Mucosa of rectum (tissue), 2 donors: ENCODE data around the gene RMND5B.
A peak's percentile ranks its signal among the peaks of the same experiment; 100 is the strongest.
"Not testable (repeated sequence)": the region's sequence is repeated elsewhere in the genome, so short reads cannot be mapped to it uniquely, and the experiment has no call there.

ENCODE experiments used
- H3K27ac ChIP-seq, 2 donors: one replicate each; pipeline ENCODE4 v1.7.0; 2013; ENCODE audit warnings: inconsistent platforms in 2 of 2, low read depth in 2 of 2, low read length in 2 of 2
- H3K27me3 ChIP-seq, 2 donors: one replicate each; pipeline ENCODE4 v1.7.0; 2013; ENCODE audit warnings: low read length in 2 of 2; ENCODE audit not compliant: control insufficient read depth in 2 of 2, insufficient read depth in 2 of 2
- H3K36me3 ChIP-seq, 2 donors: one replicate each; pipeline ENCODE4 v1.7.0; 2013; ENCODE audit warnings: low read length in 2 of 2; ENCODE audit not compliant: control insufficient read depth in 2 of 2, insufficient read depth in 2 of 2
- H3K4me1 ChIP-seq, 2 donors: one replicate each; pipeline ENCODE4 v1.7.0; 2013; ENCODE audit warnings: low read length in 2 of 2, mild to moderate bottlenecking in 1 of 2; ENCODE audit not compliant: control insufficient read depth in 2 of 2, insufficient read depth in 2 of 2
- H3K4me3 ChIP-seq, 2 donors: one replicate each; pipeline ENCODE4 v1.7.0; 2013; ENCODE audit warnings: low read length in 2 of 2
- H3K9ac ChIP-seq, 2 donors: one replicate each; pipeline ENCODE4 v1.7.0; 2013; ENCODE audit warnings: low read length in 2 of 2, low read depth in 1 of 2, mild to moderate bottlenecking in 1 of 2
- H3K9me3 ChIP-seq, 2 donors: one replicate each; pipeline ENCODE4 v1.7.0; 2013; ENCODE audit warnings: low read length in 2 of 2; ENCODE audit not compliant: control insufficient read depth in 2 of 2
- donor health status: healthy.
- donor health status: Normal muscosa, but diverticular disease.

Gene RMND5B, protein sequence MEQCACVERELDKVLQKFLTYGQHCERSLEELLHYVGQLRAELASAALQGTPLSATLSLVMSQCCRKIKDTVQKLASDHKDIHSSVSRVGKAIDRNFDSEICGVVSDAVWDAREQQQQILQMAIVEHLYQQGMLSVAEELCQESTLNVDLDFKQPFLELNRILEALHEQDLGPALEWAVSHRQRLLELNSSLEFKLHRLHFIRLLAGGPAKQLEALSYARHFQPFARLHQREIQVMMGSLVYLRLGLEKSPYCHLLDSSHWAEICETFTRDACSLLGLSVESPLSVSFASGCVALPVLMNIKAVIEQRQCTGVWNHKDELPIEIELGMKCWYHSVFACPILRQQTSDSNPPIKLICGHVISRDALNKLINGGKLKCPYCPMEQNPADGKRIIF

DNA sequence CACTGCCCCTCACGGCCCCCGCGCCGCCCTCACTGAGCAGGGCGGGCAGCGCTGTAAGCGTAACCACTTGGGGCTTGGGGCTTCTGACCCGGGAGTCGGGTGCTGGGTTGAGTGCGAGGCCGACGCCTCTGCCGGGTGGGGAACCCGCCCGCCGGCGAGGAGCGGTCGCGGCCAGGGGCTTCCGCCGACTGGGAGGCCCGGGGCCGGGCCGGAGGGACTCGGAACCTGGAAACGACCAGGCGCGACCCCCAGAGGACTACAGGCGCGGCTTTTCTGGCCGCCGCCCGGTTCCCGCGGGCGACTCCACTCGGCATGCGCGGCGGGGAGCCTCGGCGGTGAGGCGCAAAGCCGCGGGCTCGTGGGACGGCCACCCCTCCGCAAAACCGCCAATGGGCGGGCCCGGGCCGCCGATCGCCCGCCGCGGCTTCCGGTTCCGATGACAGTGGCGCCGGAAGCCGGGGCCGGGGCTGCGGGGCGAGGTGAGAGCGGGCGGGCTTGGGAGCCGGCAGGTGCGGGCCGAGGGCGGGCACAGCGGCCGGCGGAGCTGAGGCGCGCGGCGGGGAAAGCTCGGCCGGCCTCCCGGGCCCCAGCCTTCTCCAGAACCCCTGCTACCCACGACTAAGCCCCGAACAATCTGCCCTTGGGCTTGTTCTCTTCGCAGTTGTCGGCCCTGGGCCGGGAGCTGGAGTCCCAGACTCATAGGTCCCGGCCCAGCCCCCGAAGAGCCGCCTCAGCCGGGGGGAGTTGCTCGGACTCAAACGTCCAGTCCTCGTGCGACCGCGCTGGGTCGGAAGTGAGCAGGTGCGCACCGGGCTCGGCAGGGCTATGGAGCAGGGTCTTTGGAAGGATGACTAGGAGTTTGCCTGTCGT is at the start of gene RMND5B:
TSS of gene RMND5B (plus strand) at position 439 of the 870 bp plus-strand sequence. CDS start 7,106 bp downstream, outside the sequence.
- Histone ChIP-seq H3K4me3 (peak within 1 kb of the TSS; percentile 78 to 82), H3K27me3 (no peaks in the 10 kb centered on the region), H3K36me3 (peaks cover 11 to 14% of the 10 kb centered on the region in 2 donors), H3K4me1 (peaks cover 4 to 5% of the 10 kb centered on the region in 2 donors), H3K9me3 (no peaks in the 10 kb centered on the region), H3K27ac (peak within 1 kb of the TSS; percentile 90), H3K9ac (peak within 1 kb of the TSS; percentile 75 to 87)

DNA sequence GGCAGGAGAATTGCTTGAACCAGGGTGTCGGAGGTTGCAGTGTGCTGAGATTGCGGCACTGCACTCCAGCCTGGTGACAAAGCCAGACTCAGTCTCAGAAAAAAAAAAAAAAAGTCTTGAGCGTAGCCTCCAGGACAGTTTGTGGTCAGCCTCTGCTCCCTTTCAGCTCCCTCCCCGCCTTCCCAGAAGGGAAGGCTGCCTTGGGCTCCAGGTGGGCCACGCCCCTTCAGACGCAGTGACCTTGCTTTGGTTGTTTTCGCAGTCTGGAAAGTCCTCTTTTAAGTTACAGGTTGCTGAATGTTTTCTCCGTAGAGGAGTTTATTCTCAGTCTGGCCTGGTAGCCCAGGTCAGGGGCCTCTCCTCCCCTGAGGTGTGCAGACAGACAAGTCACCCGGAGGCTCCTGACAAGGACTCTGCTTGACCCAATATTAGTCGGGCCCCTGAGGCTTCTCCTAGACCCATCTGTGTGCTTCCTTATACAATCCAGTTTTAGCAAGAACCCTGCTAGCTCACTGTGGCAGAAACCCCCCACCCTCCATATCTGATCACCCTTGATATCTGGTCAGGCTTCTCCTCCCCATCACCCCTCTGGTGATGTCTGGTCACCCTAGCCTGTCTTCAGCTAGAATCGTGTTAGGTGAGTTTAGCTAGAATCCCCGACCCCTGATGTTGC is 49.1 kb upstream of the RMND5B start:
- Histone ChIP-seq H3K4me3 (no peak overlapping the region), H3K9ac (no peak overlapping the region), H3K9me3 (no peaks in the 10 kb centered on the region), H3K27me3 (peaks cover 3% of the 10 kb centered on the region in 2 donors), H3K27ac (no peak overlapping the region), H3K4me1 (no peaks in the 10 kb centered on the region), H3K36me3 (no peaks in the 10 kb centered on the region)

- H3K4me1 ChIP-seq = no peaks in the 10 kb centered on the region
- no peaks in the 10 kb centered on the region for H3K36me3 ChIP-seq
- no peak overlapping the region for H3K9ac ChIP-seq
- H3K4me3 ChIP-seq = no peak overlapping the region
- no peak overlapping the region for H3K27ac ChIP-seq
- peaks cover 3% of the 10 kb centered on the region in 2 donors for H3K27me3 ChIP-seq
- H3K9me3 ChIP-seq = no peaks in the 10 kb centered on the region
Observed at GRCh38 chr5:178083922-178084321, 46.9 kb upstream of the RMND5B start.

- Histone ChIP-seq H3K9ac (no peak overlapping the region), H3K9me3 (no peaks in the 10 kb centered on the region), H3K4me1 (no peaks in the 10 kb centered on the region), H3K4me3 (no peak overlapping the region), H3K36me3 (no peaks in the 10 kb centered on the region), H3K27me3 (peaks cover 0 to 3% of the 10 kb centered on the region in 2 donors), H3K27ac (no peak overlapping the region)
Observed at GRCh38 chr5:178085316-178085715, 45.5 kb upstream of the RMND5B start.

- Histone ChIP-seq H3K4me1 (no peaks in the 10 kb centered on the region), H3K36me3 (no peaks in the 10 kb centered on the region), H3K4me3 (no peak overlapping the region), H3K9ac (no peak overlapping the region), H3K9me3 (no peaks in the 10 kb centered on the region), H3K27me3 (peaks cover 0 to 3% of the 10 kb centered on the region in 2 donors), H3K27ac (no peak overlapping the region)
Observed at GRCh38 chr5:178086266-178086665, 44.5 kb upstream of the RMND5B start.

DNA sequence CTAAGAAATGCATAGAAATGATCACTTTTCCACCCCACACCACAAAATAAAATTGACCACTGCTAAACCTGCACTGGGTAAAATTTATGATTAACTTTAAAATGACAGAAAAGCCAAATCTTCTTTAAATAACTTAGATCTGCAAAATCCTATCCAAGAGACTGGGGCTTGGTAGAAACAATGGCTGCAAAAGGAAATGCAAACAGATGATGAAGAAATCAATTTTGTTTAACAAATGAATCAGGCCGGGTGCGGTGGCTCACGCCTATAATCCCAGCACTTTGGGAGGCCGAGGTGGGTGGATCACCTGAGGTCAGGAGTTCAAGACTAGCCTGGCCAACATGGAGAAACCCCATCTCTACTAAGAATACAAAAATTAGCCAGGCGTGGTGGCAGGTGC is 43.6 kb upstream of the RMND5B start:
- H3K9me3 ChIP-seq, H3K36me3 ChIP-seq, H3K4me3 ChIP-seq, H3K27ac ChIP-seq, H3K4me1 ChIP-seq, H3K9ac ChIP-seq, H3K27me3 ChIP-seq: not testable (repeated sequence)

DNA sequence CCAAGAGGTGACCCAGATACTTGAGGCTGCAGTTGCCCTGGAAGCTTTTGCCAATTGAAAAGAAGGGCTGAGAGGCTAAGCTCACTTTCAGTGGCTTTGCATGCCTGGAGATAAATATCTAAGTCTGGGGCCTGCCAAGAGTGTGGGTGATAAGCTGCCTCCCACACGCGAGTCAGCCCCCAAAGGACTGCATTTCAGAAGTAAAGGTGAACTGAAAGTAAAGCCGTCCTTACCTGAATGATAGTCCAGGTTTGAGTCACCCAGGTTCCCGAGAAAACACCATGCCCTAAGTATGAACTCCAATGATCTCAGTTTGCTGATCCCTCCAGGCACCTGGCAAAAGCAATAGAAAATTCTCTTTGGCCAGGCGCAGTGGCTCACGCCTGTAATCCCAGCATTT is 40.0 kb upstream of the RMND5B start:
- no peaks in the 10 kb centered on the region for H3K4me1 ChIP-seq
- H3K27ac ChIP-seq = no peak overlapping the region
- H3K4me3 ChIP-seq = no peak overlapping the region
- no peaks in the 10 kb centered on the region for H3K9me3 ChIP-seq
- no peak overlapping the region for H3K9ac ChIP-seq
- H3K27me3 ChIP-seq = no peaks in the 10 kb centered on the region
- no peaks in the 10 kb centered on the region for H3K36me3 ChIP-seq

- no peaks in the 10 kb centered on the region for H3K36me3 ChIP-seq
- no peak overlapping the region for H3K9ac ChIP-seq
- H3K27me3 ChIP-seq = no peaks in the 10 kb centered on the region
- H3K27ac ChIP-seq = no peak overlapping the region
- H3K4me3 ChIP-seq = no peak overlapping the region
- no peaks in the 10 kb centered on the region for H3K9me3 ChIP-seq
- no peaks in the 10 kb centered on the region for H3K4me1 ChIP-seq
Observed at GRCh38 chr5:178093134-178093533, 37.7 kb upstream of the RMND5B start.

GRCh38 chr5:178094345-178094744 is 36.5 kb upstream of the RMND5B start:
- Histone ChIP-seq H3K9ac (no peak overlapping the region), H3K27ac (no peak overlapping the region), H3K27me3 (no peaks in the 10 kb centered on the region), H3K4me3 (no peak overlapping the region), H3K36me3 (no peaks in the 10 kb centered on the region), H3K9me3 (no peaks in the 10 kb centered on the region), H3K4me1 (no peaks in the 10 kb centered on the region)

GRCh38 chr5:178098685-178099084 is 32.1 kb upstream of the RMND5B start:
- Histone ChIP-seq H3K27ac (no peak overlapping the region), H3K4me1 (no peaks in the 10 kb centered on the region), H3K9ac (no peak overlapping the region), H3K27me3 (no peaks in the 10 kb centered on the region), H3K9me3 (no peaks in the 10 kb centered on the region), H3K36me3 (no peaks in the 10 kb centered on the region), H3K4me3 (no peak overlapping the region)
